ENCODE results near the gene SLMAP.

Gene SLMAP

GRCh38 chr3:57788624-57789018 is 32.5 kb downstream of the SLMAP start:
- Histone ChIP-seq H3K27ac (ENCODE audit: low read depth, low read length) (peak overlapping the region; percentile 18; the same call in 1 of the 2 replicates), H3K27me3 (ENCODE audit: low read length) (no peaks in the 10 kb centered on the region), H3K4me2 (ENCODE audit: low read depth, low read length, poor library complexity, severe bottlenecking) (peak overlapping the region; percentile 14), H3K9ac (ENCODE audit: low read length) (no peak overlapping the region), H3K79me2 (ENCODE audit: insufficient read depth, low read length) (peaks cover 89% of the 10 kb centered on the region), H3K4me3 (ENCODE audit: insufficient read depth, low read length, poor library complexity, severe bottlenecking) (no peak overlapping the region), H4K20me1 (ENCODE audit: low read depth, low read length) (no peaks in the 10 kb centered on the region; the same call in 1 of the 2 replicates), H2AFZ (ENCODE audit: low read depth, low read length, severe bottlenecking) (no peak overlapping the region), H3K36me3 (ENCODE audit: low read length) (0 out of 2 replicates have a peak, but pooled peaks cover 2% of the 10 kb centered on the region), H3F3A (ENCODE audit: insufficient read depth) (peaks cover 6% of the 10 kb centered on the region; the same call in 1 of the 2 replicates), H3K9me2 (replicated peaks; ENCODE audit: insufficient read depth, low read length) (no peaks in the 10 kb centered on the region), H3K9me3 (ENCODE audit: insufficient read depth, low read length) (no peaks in the 10 kb centered on the region)
- no peak for TF ChIP-seq CTCF (IDR thresholded peaks at IDR 0.05; ENCODE audit: insufficient read depth, low read length, poor library complexity, severe bottlenecking)
- no peak for TF ChIP-seq EZH2phosphoT487 (conservative IDR thresholded peaks at IDR 0.05; ENCODE audit: low read length)

GRCh38 chr3:57791245-57791644 is 35.1 kb downstream of the SLMAP start:
- Histone ChIP-seq H3K4me3 (ENCODE audit: insufficient read depth, low read length, poor library complexity, severe bottlenecking) (no peak overlapping the region), H3K9me2 (replicated peaks; ENCODE audit: insufficient read depth, low read length) (no peaks in the 10 kb centered on the region), H4K20me1 (ENCODE audit: low read depth, low read length) (no peaks in the 10 kb centered on the region; the same call in 1 of the 2 replicates), H3K36me3 (ENCODE audit: low read length) (0 out of 2 replicates have a peak, but pooled peaks cover 2% of the 10 kb centered on the region), H3K27me3 (ENCODE audit: low read length) (no peaks in the 10 kb centered on the region), H3F3A (ENCODE audit: insufficient read depth) (peaks cover 4% of the 10 kb centered on the region; the same call in 1 of the 2 replicates), H2AFZ (ENCODE audit: low read depth, low read length, severe bottlenecking) (no peak overlapping the region), H3K9ac (ENCODE audit: low read length) (no peak overlapping the region), H3K79me2 (ENCODE audit: insufficient read depth, low read length) (peaks cover 91% of the 10 kb centered on the region), H3K27ac (ENCODE audit: low read depth, low read length) (no peak overlapping the region), H3K9me3 (ENCODE audit: insufficient read depth, low read length) (no peaks in the 10 kb centered on the region), H3K4me2 (ENCODE audit: low read depth, low read length, poor library complexity, severe bottlenecking) (no peak overlapping the region)
- TF ChIP-seq EZH2phosphoT487 (conservative IDR thresholded peaks at IDR 0.05; ENCODE audit: low read length) (no peak), CTCF (IDR thresholded peaks at IDR 0.05; ENCODE audit: insufficient read depth, low read length, poor library complexity, severe bottlenecking) (no peak)

GRCh38 chr3:57792198-57792597 is 36.1 kb downstream of the SLMAP start:
- Histone ChIP-seq H3K79me2 (ENCODE audit: insufficient read depth, low read length) (peaks cover 91% of the 10 kb centered on the region), H3K4me2 (ENCODE audit: low read depth, low read length, poor library complexity, severe bottlenecking) (no peak overlapping the region)

More at GRCh38 chr3:57792198-57792597, 36.1 kb downstream of the SLMAP start:
- H3K9ac ChIP-seq (ENCODE audit: low read length) = no peak overlapping the region
- no peak overlapping the region for H3K4me3 ChIP-seq (ENCODE audit: insufficient read depth, low read length, poor library complexity, severe bottlenecking)
- H3K27ac ChIP-seq (ENCODE audit: low read depth, low read length) = no peak overlapping the region
- no peaks in the 10 kb centered on the region; the same call in 1 of the 2 replicates for H4K20me1 ChIP-seq (ENCODE audit: low read depth, low read length)
- H3K9me2 ChIP-seq (replicated peaks; ENCODE audit: insufficient read depth, low read length) = no peaks in the 10 kb centered on the region
- 0 out of 2 replicates have a peak, but pooled peaks cover 2% of the 10 kb centered on the region for H3K36me3 ChIP-seq (ENCODE audit: low read length)
- no peaks in the 10 kb centered on the region for H3K9me3 ChIP-seq (ENCODE audit: insufficient read depth, low read length)
- TF ChIP-seq EZH2phosphoT487 (conservative IDR thresholded peaks at IDR 0.05; ENCODE audit: low read length) (no peak), CTCF (IDR thresholded peaks at IDR 0.05; ENCODE audit: insufficient read depth, low read length, poor library complexity, severe bottlenecking) (no peak)
- peaks cover 4% of the 10 kb centered on the region; the same call in 1 of the 2 replicates for H3F3A ChIP-seq (ENCODE audit: insufficient read depth)
- H2AFZ ChIP-seq (ENCODE audit: low read depth, low read length, severe bottlenecking) = no peak overlapping the region
- H3K27me3 ChIP-seq (ENCODE audit: low read length) = no peaks in the 10 kb centered on the region
